SK-N-SH treated with all-trans-retinoic acid at 6 μM for 48 hours (cell line): Measurements from ENCODE around the gene CFAP161.

Experiments
- ATAC-seq: fragments of 200-7000 bp; cut with Tn5 transposase; 3 replicates; pipeline ENCODE4 v1.9.1; 2020; ENCODE audit warnings: mild to moderate bottlenecking, moderate library complexity
- ARNTL ChIP-seq: fragments of 450-650 bp; formaldehyde crosslinking; IDR thresholded peaks from 2 replicates; pipeline ENCODE4 v1.5.0; 2020; ENCODE audit warnings: low read depth, mild to moderate bottlenecking, moderate library complexity, borderline replicate concordance
- CSDC2 ChIP-seq: fragments of 250-450 bp; sonication (Bioruptor Pico); IDR thresholded peaks from 2 replicates; pipeline ENCODE4 v1.5.0; 2020; ENCODE audit warnings: mild to moderate bottlenecking, moderate library complexity
- ESRRG ChIP-seq: fragments of 250-450 bp; sonication (Bioruptor Pico); IDR thresholded peaks from 2 replicates; pipeline ENCODE4 v1.6.1; 2021; ENCODE audit warnings: mild to moderate bottlenecking
- ISL1 ChIP-seq: fragments of 250-450 bp; sonication (Bioruptor Pico); IDR thresholded peaks from 2 replicates; pipeline ENCODE4 v2.1.2; 2022; ENCODE audit warnings: mild to moderate bottlenecking, moderate library complexity
- RARB ChIP-seq: fragments of 250-450 bp; sonication (Bioruptor Pico); IDR thresholded peaks from 2 replicates; pipeline ENCODE4 v1.8.0; 2021; ENCODE audit warnings: mild to moderate bottlenecking, moderate library complexity
- SNAI2 ChIP-seq: fragments of 250-450 bp; sonication (Bioruptor Pico); IDR thresholded peaks from 2 replicates; pipeline ENCODE4 v1.5.0; 2020; ENCODE audit warnings: mild to moderate bottlenecking, moderate library complexity
- ZFP3 ChIP-seq: fragments of 250-450 bp; sonication (Bioruptor Pico); IDR thresholded peaks from 2 replicates; pipeline ENCODE4 v1.5.0; 2020; ENCODE audit warnings: mild to moderate bottlenecking, moderate library complexity
- ZFP30 ChIP-seq: fragments of 450-650 bp; formaldehyde crosslinking; IDR thresholded peaks from 2 replicates; pipeline ENCODE4 v1.5.0; 2022; ENCODE audit warnings: mild to moderate bottlenecking, moderate library complexity
- ZNF565 ChIP-seq: fragments of 450-650 bp; formaldehyde crosslinking; conservative IDR thresholded peaks from 2 replicates; pipeline ENCODE4 v1.5.0; 2020; ENCODE audit warnings: low read depth, mild to moderate bottlenecking, moderate library complexity
- ZNF8 ChIP-seq: fragments of 450-650 bp; formaldehyde crosslinking; IDR thresholded peaks from 2 replicates; pipeline ENCODE4 v1.5.0; 2020; ENCODE audit warnings: mild to moderate bottlenecking, moderate library complexity
- TF ChIP-seq, protein P1 (sequence below): fragments of 250-450 bp; sonication (Bioruptor Pico); IDR thresholded peaks from 2 replicates; pipeline ENCODE4 v1.8.0; 2020; ENCODE audit warnings: mild to moderate bottlenecking, moderate library complexity, borderline replicate concordance
- TF ChIP-seq, protein P2 (sequence below): fragments of 250-450 bp; sonication (Bioruptor Pico); IDR thresholded peaks from 2 replicates; pipeline ENCODE4 v1.5.1; 2020; ENCODE audit warnings: low read depth, mild to moderate bottlenecking, moderate library complexity
- TF ChIP-seq, protein P3 (sequence below): fragments of 250-450 bp; sonication (Bioruptor Pico); IDR thresholded peaks from 2 replicates; pipeline ENCODE4 v1.8.0; 2021; ENCODE audit warnings: low read depth, mild to moderate bottlenecking, moderate library complexity, borderline replicate concordance
- TF ChIP-seq, protein P4 (sequence below): fragments of 250-450 bp; sonication (Bioruptor Pico); IDR thresholded peaks from 2 replicates; pipeline ENCODE4 v1.5.1; 2021; ENCODE audit warnings: mild to moderate bottlenecking, moderate library complexity

CFAP161 gene

GRCh38 chr15:81108427-81108826 lies 25.6 kb upstream of the CFAP161 start (continued):
- TF ChIP-seq, protein P1, sequence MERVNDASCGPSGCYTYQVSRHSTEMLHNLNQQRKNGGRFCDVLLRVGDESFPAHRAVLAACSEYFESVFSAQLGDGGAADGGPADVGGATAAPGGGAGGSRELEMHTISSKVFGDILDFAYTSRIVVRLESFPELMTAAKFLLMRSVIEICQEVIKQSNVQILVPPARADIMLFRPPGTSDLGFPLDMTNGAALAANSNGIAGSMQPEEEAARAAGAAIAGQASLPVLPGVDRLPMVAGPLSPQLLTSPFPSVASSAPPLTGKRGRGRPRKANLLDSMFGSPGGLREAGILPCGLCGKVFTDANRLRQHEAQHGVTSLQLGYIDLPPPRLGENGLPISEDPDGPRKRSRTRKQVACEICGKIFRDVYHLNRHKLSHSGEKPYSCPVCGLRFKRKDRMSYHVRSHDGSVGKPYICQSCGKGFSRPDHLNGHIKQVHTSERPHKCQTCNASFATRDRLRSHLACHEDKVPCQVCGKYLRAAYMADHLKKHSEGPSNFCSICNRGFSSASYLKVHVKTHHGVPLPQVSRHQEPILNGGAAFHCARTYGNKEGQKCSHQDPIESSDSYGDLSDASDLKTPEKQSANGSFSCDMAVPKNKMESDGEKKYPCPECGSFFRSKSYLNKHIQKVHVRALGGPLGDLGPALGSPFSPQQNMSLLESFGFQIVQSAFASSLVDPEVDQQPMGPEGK (CRISPR knock-in tag) = no peak
- no peak for TF ChIP-seq ZNF565 (CRISPR knock-in tag)
- TF ChIP-seq, protein P2, sequence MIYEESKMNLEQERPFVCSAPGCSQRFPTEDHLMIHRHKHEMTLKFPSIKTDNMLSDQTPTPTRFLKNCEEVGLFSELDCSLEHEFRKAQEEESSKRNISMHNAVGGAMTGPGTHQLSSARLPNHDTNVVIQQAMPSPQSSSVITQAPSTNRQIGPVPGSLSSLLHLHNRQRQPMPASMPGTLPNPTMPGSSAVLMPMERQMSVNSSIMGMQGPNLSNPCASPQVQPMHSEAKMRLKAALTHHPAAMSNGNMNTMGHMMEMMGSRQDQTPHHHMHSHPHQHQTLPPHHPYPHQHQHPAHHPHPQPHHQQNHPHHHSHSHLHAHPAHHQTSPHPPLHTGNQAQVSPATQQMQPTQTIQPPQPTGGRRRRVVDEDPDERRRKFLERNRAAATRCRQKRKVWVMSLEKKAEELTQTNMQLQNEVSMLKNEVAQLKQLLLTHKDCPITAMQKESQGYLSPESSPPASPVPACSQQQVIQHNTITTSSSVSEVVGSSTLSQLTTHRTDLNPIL (CRISPR knock-in tag) = no peak

GRCh38 chr15:81111018-81111417 lies 23.1 kb upstream of the CFAP161 start:
- no peak for ATAC-seq
- TF ChIP-seq ESRRG = no peak

DNA sequence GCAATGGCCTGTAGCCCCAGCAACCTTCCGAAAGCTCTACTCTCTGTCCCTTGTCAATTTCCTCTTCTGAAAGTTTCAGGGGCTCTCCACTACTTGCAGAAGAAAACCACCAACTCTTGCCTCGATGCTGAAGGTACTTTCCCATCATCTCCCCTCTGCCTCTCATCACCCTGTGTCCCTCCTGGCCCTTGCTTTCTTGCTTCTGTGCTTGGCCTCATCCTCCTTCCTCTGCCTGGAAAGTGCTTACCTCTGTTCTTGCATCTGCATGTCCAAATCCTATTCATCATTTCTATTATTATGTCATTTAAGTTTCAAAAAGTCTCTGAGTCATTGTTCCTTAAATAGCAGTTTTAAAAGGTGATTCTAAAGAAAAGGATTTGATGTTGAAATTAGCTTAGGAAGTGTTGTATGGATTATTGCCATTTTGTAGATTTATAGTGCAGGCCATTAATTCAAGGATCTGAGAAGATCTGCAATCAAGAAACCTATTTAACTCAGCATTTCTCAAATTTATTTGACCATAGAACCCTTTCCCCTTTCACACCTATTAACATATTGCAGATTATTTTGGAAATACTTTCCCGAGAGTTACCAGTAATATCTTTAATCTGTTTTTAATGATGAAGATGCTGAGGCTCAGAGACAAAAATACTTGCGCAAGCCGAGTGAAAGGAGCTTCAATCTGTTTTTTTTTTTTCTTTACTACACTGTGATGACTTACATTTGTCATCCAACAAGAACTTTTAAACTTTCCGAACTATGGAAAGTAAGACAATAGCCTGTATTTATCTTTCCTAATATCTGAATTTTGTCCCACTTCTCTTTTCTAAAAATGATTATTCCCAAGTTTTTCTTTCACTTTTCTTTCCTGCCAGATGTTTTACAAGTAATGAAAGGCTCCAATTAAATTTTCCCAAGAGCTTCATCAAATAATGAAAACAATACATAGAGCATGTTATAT lies 22.3 kb upstream of the CFAP161 start:
- ATAC-seq = no peak

DNA sequence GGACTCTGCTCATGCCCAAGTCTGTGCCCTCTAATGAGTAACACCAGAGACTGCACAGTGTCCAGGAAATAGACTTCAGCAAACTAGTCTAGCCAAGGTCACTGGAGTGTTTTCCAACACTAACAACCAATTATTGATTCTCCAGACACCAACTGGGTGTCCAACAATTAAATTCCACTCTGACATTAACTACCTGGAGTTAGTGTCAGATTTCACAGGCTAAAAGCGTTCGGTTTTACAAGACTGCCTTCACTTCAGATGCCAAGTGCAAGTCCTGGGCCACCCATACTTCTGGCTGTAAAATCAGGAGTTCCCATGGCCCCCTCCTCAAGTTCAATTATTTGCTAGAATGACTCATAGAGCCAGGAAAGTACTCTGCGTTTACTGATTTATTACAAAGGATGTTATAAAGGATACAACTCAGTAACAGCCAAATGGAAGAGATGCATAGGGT lies 20.8 kb upstream of the CFAP161 start:
- TF ChIP-seq ISL1 (CRISPR knock-in tag) = no peak
- no peak for TF ChIP-seq ZFP3 (CRISPR knock-in tag)
- TF ChIP-seq, protein P1 (CRISPR knock-in tag) = no peak
- no peak for ATAC-seq

More for the DNA sequence above, 22.3 kb upstream of the CFAP161 start:
- TF ChIP-seq ZNF8 (CRISPR knock-in tag) (no peak), CSDC2 (CRISPR knock-in tag) (no peak), ZFP3 (CRISPR knock-in tag) (no peak), ZNF565 (CRISPR knock-in tag) (no peak)

GRCh38 chr15:81113861-81114291 lies 20.2 kb upstream of the CFAP161 start:
- ATAC-seq = no peak

More at GRCh38 chr15:81113861-81114291, 20.2 kb upstream of the CFAP161 start:
- TF ChIP-seq SNAI2 (no peak), RARB (CRISPR knock-in tag) (no peak), ZFP30 (CRISPR knock-in tag) (no peak), ZFP3 (CRISPR knock-in tag) (no peak), ARNTL (CRISPR knock-in tag) (no peak), ZNF565 (CRISPR knock-in tag) (no peak)
- TF ChIP-seq, protein P3, sequence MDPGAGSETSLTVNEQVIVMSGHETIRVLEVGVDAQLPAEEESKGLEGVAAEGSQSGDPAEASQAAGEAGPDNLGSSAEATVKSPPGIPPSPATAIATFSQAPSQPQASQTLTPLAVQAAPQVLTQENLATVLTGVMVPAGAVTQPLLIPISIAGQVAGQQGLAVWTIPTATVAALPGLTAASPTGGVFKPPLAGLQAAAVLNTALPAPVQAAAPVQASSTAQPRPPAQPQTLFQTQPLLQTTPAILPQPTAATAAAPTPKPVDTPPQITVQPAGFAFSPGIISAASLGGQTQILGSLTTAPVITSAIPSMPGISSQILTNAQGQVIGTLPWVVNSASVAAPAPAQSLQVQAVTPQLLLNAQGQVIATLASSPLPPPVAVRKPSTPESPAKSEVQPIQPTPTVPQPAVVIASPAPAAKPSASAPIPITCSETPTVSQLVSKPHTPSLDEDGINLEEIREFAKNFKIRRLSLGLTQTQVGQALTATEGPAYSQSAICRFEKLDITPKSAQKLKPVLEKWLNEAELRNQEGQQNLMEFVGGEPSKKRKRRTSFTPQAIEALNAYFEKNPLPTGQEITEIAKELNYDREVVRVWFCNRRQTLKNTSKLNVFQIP = no peak
- TF ChIP-seq, protein P1 (CRISPR knock-in tag) = no peak
- TF ChIP-seq, protein P4, sequence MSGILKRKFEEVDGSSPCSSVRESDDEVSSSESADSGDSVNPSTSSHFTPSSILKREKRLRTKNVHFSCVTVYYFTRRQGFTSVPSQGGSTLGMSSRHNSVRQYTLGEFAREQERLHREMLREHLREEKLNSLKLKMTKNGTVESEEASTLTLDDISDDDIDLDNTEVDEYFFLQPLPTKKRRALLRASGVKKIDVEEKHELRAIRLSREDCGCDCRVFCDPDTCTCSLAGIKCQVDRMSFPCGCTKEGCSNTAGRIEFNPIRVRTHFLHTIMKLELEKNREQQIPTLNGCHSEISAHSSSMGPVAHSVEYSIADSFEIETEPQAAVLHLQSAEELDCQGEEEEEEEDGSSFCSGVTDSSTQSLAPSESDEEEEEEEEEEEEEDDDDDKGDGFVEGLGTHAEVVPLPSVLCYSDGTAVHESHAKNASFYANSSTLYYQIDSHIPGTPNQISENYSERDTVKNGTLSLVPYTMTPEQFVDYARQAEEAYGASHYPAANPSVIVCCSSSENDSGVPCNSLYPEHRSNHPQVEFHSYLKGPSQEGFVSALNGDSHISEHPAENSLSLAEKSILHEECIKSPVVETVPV (CRISPR knock-in tag) = no peak
